Subcutaneous adipose tissue (tissue), 4 donors: ENCODE results near the gene ME1. TPM values are rescaled to one million over a fixed set of nuclear protein-coding genes. Genes with fewer than 3 reads are reported as not detected.

Experiments
- total RNA-seq, 4 donors: library from RNA; depleted of rRNA; stranded (reverse); fragments of >200 nt; gene quantifications; one replicate each; pipeline ENCODE4 v1.1.0, GENCODE V29; 2016
- TF ChIP-seq, protein P1 (sequence below): fragments of 450-650 bp; IDR thresholded peaks from one replicate; pipeline ENCODE4 v1.5.1; 2016; ENCODE audit warnings: low read depth, mild to moderate bottlenecking, control low read depth, antibody characterized with exemption, moderate library complexity

The ME1 gene
- total RNA-seq, 4 donors from 2014 or later: 22.3 to 52.0 (median 38.3) TPM

DNA sequence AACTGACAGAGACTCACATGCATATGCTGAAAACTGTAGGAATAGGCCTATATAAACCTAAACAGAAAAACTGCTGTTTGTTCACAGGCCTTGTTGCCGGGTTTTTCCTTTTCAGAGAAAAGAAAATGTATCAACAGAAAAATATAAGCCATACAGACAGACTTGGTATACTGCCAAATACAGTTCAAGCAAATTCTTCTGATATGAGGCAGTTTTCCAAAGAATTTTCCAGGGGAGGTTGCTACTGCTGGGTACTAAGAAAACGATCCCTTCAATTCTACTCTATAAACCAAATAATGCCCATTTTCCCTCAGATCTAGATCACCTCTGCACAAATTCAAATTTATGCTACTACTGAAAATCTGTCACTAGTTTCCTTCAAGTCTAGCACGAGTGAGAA, 59.4 kb downstream of the ME1 start:
- TF ChIP-seq, protein P1, sequence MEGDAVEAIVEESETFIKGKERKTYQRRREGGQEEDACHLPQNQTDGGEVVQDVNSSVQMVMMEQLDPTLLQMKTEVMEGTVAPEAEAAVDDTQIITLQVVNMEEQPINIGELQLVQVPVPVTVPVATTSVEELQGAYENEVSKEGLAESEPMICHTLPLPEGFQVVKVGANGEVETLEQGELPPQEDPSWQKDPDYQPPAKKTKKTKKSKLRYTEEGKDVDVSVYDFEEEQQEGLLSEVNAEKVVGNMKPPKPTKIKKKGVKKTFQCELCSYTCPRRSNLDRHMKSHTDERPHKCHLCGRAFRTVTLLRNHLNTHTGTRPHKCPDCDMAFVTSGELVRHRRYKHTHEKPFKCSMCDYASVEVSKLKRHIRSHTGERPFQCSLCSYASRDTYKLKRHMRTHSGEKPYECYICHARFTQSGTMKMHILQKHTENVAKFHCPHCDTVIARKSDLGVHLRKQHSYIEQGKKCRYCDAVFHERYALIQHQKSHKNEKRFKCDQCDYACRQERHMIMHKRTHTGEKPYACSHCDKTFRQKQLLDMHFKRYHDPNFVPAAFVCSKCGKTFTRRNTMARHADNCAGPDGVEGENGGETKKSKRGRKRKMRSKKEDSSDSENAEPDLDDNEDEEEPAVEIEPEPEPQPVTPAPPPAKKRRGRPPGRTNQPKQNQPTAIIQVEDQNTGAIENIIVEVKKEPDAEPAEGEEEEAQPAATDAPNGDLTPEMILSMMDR: no peak

GRCh38 chr6:83370567-83370966, 60.3 kb downstream of the ME1 start:
- TF ChIP-seq, protein P1: no peak

- TF ChIP-seq, protein P1: no peak
Measured at GRCh38 chr6:83369692-83370091, 61.2 kb downstream of the ME1 start.

DNA sequence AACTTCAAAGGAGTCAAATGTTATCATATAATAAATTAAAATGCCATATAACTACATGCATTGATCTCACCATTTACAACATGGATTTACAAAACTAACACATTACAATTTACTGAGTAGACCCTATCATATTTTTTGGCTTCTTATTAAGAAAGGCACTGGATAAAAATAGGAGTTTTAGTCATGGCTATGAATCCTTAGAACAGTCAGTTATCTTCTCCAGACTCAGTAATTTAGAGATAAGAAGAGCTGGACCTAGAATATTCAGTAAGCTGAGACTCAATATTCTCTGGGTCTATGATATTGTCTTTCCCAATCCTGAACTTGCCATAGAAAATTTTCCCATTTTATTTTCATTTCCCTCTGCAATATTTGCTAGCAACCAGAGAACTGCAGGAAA, 62.3 kb downstream of the ME1 start:
- TF ChIP-seq, protein P1: no peak

- TF ChIP-seq, protein P1: no peak
Measured at GRCh38 chr6:83367104-83367503, 63.7 kb downstream of the ME1 start.

DNA sequence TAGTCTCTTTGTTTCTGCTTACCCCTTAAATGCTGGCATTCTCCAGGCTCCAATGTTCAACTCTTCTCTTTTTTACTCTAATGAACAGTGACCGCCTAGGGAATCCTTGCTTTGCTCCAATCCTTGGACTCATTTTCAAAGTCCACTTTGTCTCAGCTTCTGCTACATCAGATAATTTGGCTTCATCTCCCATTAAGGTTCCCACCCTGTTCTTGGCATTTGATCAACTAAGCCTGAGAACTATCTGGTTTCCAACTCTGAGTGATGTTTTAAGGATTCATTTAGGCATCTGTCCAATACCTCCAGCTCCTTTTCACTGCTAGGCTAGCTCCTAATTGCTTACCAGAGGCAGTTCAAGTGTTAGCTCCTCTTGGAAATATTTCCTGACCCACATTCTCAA, 64.9 kb downstream of the ME1 start:
- TF ChIP-seq, protein P1: no peak

DNA sequence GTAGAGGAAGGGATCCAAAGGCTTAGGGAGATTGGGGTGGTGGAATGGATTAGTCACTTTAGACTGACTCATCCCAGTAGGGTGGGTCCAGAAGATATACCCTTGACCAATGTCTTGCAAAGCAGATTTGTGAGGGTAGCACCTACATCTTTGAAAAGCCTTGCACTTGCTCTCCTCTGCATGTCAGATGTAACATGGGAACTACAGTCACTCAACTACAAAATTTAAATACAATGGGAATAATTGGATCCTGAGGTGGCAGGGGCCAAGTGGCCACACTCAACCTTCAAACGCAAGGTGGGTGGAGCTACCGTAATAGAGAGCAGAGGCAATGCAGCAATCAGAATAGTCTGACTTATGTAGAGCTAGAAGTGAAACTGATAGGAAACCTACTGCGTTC, 71.2 kb downstream of the ME1 start:
- TF ChIP-seq, protein P1: no peak
